Heart left ventricle (tissue), 16 donors: ENCODE data around the gene KRT74. TPM values are rescaled to one million over a fixed set of nuclear protein-coding genes. Genes with fewer than 3 reads are reported as not detected.

Source experiments
- ATAC-seq, 4 donors: fragments of 200-7000 bp; cut with Tn5 transposase; one replicate each; pipeline ENCODE4 v1.9.1; 2020 to 2022; ENCODE audit warnings: moderate library complexity in 4 of 4, mild to moderate bottlenecking in 3 of 4, moderate number of reproducible peaks in 1 of 4
- DNase-seq, 5 donors: peaks; one replicate each; pipeline ENCODE4 v3.0.0-alpha.2; 2020
- H3K27ac ChIP-seq, 12 donors: fragments of 200-600 bp; sonication (generic) in 4 of 12; one replicate each; pipeline versions ENCODE4 v1.5.0 to v1.8.0; 2016 to 2022; ENCODE audit warnings: mild to moderate bottlenecking in 2 of 12
- H3K27me3 ChIP-seq, 9 donors: fragments of 200-600 bp; sonication (generic) in 2 of 9; one replicate each; pipeline versions ENCODE4 v1.5.1 to v1.8.0; 2016 to 2022; ENCODE audit warnings: mild to moderate bottlenecking in 3 of 9
- H3K36me3 ChIP-seq, 9 donors: fragments of 200-600 bp; sonication (generic) in 2 of 9; one replicate each; pipeline versions ENCODE4 v1.5.0 to v1.8.0; 2018 to 2022; ENCODE audit warnings: mild to moderate bottlenecking in 2 of 9
- H3K4me1 ChIP-seq, 12 donors: fragments of 200-600 bp; sonication (generic) in 4 of 12; one replicate each; pipeline versions ENCODE4 v1.5.0 to v1.8.0; 2016 to 2022; ENCODE audit warnings: mild to moderate bottlenecking in 3 of 12
- H3K4me3 ChIP-seq, 12 donors: fragments of 200-600 bp; sonication (generic) in 4 of 12; one replicate each; pipeline versions ENCODE4 v1.5.0 to v1.8.0; 2017 to 2022; ENCODE audit warnings: mild to moderate bottlenecking in 9 of 12, moderate library complexity in 4 of 12
- H3K9me3 ChIP-seq, 12 donors: fragments of 200-600 bp; sonication (generic) in 4 of 12; one replicate each; pipeline versions ENCODE4 v1.5.0 to v1.8.0; 2016 to 2022; ENCODE audit warnings: mild to moderate bottlenecking in 1 of 12
- POLR2A ChIP-seq, 2 donors: fragments of 450-650 bp; IDR thresholded peaks; one replicate each; pipeline ENCODE4 v1.6.1; 2017; ENCODE audit warnings: antibody characterized with exemption in 2 of 2, mild to moderate bottlenecking in 2 of 2, moderate library complexity in 2 of 2
- WGBS, 4 donors: extraction: QIAGEN DNeasy Blood & Tissue Kit in 2 of 4; methylation state at CpG; one replicate each; pipeline versions ENCODE4 v1.1.5 to v1.1.7; 2013 to 2018; 5-methylcytosine and 5-hydroxymethylcytosine counted together
- intact Hi-C, 10 donors: fragments of 100-400 bp; cut with DNase I; formaldehyde crosslinking; loops; one replicate each; pipeline versions ENCODE4 v1.11.1 to v1.14.2; 2022
- polyA plus RNA-seq, 2 donors: library from polyadenylated mRNA; stranded (reverse); fragments of 200-250 nt; gene quantifications; one replicate each; pipeline ENCODE4 v1.2.3, GENCODE V29; 2013
- total RNA-seq, 9 donors: library from RNA; depleted of rRNA in 2 of 9; stranded (reverse); fragments of >200 nt in 2 of 9; fragmentation: NEBNext Ultra II Directional in 3 of 9; extraction: Animal tissue kit (Norgen Biotek cat#: 25700) in 3 of 9; gene quantifications; one replicate each; pipeline versions ENCODE4 v1.1.0 to v1.2.4, GENCODE V29; 2016 to 2023
- TF ChIP-seq, protein P1 (sequence below), 12 donors: fragments of 200-600 bp; sonication (generic) in 4 of 12; IDR thresholded peaks; one replicate each; pipeline versions ENCODE4 v1.5.0 to v1.8.0; 2018 to 2022; ENCODE audit warnings: antibody characterized with exemption in 12 of 12, mild to moderate bottlenecking in 5 of 12
- donor health status: ischemic (EF 13 %, LVEDD 7.1; RV severe dilation, severe dysfunction).
- donor health status: healthy with polysubstance abuse.
- donor health status: DM: no; HTN: yes; CAD: no.
- donor health status: DM: no; HTN: no; CAD: no.
- donor health status: ischemic (EF 25% LVEDD 6.9; RV normal size, moderate dysfunction).
- donor health status: ischemic (EF 25% LVEDD 5.7; RV mildly dilated, moderate dysfunction).
- donor health status: healthy.
- donor health status: DM: yes; HTN: yes; CAD: no.
- donor health status: ischemic (EF 35%, LVEDD 5.7; RV mildly dilated, moderate dysfunction).
- donor health status: nonischemic (EF 11% LVEDD 7.7; RV severe dilation, severe dysfunction).
- donor health status: DM: yes; HTN: yes; CAD: no.
- donor health status: PGD.
- donor health status: ischemic (EF 29% LVEDD 5.4; RV normal size, mild dysfunction).
- donor health status: nonischemic (EF 23%, LVEDD 6.1; RV moderate dilation, normal function).

The KRT74 gene
- total and polyA plus RNA-seq, 11 donors = not detected

DNA sequence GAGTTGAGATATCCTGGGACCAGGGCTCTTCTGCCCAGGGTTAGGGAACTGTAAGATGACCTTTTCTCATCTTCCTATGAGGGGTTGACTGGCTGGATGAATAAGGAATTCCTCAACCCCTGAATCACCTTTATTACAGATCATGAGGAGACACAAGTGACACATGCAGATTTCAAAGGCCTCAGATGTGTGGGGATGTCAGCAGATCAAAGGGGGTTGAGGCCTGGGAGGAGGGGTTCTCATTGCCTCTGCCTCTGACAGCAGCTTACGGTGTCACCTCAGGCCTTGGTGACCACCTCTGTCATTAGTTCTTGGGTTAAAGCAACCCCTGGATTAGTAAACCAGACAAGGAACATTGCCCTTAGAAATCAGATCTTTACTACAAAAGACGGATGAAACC is 29.7 kb upstream of the KRT74 start:
- TF ChIP-seq, protein P1, sequence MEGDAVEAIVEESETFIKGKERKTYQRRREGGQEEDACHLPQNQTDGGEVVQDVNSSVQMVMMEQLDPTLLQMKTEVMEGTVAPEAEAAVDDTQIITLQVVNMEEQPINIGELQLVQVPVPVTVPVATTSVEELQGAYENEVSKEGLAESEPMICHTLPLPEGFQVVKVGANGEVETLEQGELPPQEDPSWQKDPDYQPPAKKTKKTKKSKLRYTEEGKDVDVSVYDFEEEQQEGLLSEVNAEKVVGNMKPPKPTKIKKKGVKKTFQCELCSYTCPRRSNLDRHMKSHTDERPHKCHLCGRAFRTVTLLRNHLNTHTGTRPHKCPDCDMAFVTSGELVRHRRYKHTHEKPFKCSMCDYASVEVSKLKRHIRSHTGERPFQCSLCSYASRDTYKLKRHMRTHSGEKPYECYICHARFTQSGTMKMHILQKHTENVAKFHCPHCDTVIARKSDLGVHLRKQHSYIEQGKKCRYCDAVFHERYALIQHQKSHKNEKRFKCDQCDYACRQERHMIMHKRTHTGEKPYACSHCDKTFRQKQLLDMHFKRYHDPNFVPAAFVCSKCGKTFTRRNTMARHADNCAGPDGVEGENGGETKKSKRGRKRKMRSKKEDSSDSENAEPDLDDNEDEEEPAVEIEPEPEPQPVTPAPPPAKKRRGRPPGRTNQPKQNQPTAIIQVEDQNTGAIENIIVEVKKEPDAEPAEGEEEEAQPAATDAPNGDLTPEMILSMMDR (IDR thresholded peaks at IDR 0.05) = no peak
- TF ChIP-seq POLR2A (IDR thresholded peaks at IDR 0.05) = no peak
- Histone ChIP-seq H3K27ac (no peak overlapping the region), H3K4me3 (no peak overlapping the region), H3K4me1 (no peaks in the 10 kb centered on the region), H3K27me3 (peaks cover 12 to 71% (median 38%) of the 10 kb centered on the region in 9 donors), H3K9me3 (no peaks in the 10 kb centered on the region), H3K36me3 (no peaks in the 10 kb centered on the region)
- DNase-seq (no peak), ATAC-seq (no peak)
- WGBS, 4 donors = 75 to 87% (median 82%) methylated on average over 2 of the region's 2 CpGs
- intact Hi-C loops = no loop called here

DNA sequence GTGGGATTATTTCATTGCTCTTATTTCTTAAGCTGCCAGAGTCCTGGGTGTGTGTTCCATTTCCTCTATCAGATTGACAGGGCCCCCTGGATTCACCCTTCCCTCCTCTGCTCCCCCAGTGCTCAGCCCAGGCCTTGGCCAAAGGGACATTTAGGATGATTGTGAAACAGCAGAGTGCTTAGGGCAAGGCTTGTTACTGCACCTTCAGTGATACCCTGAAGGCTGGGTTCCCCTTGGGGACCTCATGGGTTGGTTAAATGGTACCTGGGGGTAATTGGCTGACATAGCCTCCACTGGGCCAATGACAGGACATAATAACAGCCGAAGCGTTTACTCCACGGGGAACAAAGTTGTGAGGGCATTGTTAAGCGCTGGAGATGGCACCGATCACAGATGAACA is 28.9 kb upstream of the KRT74 start:
- H3K4me1 ChIP-seq = no peaks in the 10 kb centered on the region
- no peak overlapping the region for H3K4me3 ChIP-seq
- DNase-seq (no peak), ATAC-seq (no peak)
- TF ChIP-seq, protein P1 (IDR thresholded peaks at IDR 0.05) = no peak
- no peak for TF ChIP-seq POLR2A (IDR thresholded peaks at IDR 0.05)
- H3K9me3 ChIP-seq = no peaks in the 10 kb centered on the region
- 86 to 97% (median 87%) methylated on average over 5 of the region's 5 CpGs for WGBS, 4 donors
- H3K27ac ChIP-seq = no peak overlapping the region
- no peaks in the 10 kb centered on the region for H3K36me3 ChIP-seq
- intact Hi-C loops = no loop called here
- peaks cover 12 to 66% (median 38%) of the 10 kb centered on the region in 9 donors for H3K27me3 ChIP-seq

DNA sequence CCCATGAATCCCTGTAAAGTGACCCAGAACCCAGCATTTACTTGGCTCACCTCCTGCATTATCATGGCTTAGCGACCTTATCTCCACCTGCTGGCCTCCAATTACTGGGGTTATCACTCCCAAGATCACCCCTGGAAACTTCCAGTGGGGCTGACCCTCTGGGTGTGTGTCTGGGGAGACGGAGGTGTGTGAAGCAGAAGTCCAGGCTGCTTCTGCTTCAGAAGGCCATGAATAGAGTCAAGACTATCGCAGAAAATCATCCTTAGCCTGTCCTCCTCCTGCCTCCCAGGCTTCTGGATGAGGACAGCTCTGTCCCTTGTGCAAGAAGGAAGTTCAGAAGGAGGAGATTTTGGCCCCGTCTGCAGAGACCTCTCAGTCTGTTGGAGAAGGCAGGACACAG is 28.0 kb upstream of the KRT74 start:
- WGBS, 4 donors = 44 to 60% (median 53%) methylated on average over 4 of the region's 4 CpGs
- Histone ChIP-seq H3K36me3 (no peaks in the 10 kb centered on the region), H3K9me3 (no peaks in the 10 kb centered on the region), H3K4me3 (no peak overlapping the region), H3K27ac (no peak overlapping the region), H3K4me1 (no peaks in the 10 kb centered on the region), H3K27me3 (peaks cover 12 to 64% (median 38%) of the 10 kb centered on the region in 9 donors)
- DNase-seq = no peak
- TF ChIP-seq, protein P1 (IDR thresholded peaks at IDR 0.05) = no peak
- no peak for TF ChIP-seq POLR2A (IDR thresholded peaks at IDR 0.05)
- no peak for ATAC-seq
- intact Hi-C loops = no loop called here

DNA sequence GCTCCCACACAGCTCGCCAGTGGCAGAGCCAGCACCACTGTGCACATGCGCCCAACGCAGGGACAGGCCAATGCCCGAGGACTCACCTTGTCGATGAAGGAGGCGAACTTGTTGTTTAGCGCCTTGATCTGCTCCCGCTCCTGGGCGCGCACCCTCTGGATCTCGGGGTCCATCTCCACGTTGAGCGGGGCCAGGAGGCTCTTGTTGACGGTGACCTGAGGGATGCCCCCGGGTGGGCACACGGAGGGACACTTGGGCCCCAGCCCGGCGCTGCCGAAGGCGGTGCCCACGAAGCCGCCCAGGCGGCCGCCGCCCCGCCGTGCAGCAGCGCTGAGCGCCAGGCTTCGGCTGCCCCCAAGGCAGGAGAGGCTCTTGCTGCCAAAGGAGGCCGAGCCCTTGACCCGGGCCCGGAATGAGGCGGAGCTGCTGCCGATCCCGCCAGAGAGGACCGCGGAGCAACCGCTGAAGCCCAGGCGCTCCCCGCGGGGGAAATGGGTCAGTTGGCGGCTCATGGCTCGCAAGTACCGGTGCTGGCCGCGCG is 27.4 kb upstream of the KRT74 start, which contains the start of gene KRT72:
Gene KRT72, minus strand, starts transcription at position 523 of the 541 bp plus-strand sequence. Its CDS starts 11 bp downstream, at position 512.
- Histone ChIP-seq H3K36me3 (no peaks in the 10 kb centered on the region), H3K27ac (no peak within 1 kb of the TSS), H3K27me3 (peaks cover 12 to 68% (median 38%) of the 10 kb centered on the region in 9 donors), H3K9me3 (no peaks in the 10 kb centered on the region), H3K4me1 (no peaks in the 10 kb centered on the region), H3K4me3 (no peak within 1 kb of the TSS)
- 19 to 80% (median 30%) methylated on average over 1 to 48 of the region's 48 CpGs for WGBS, 4 donors
- DNase-seq = no peak
- intact Hi-C loops = no loop called here
- no peak for ATAC-seq
- no peak for TF ChIP-seq POLR2A (IDR thresholded peaks at IDR 0.05)
- TF ChIP-seq, protein P1 (IDR thresholded peaks at IDR 0.05) = no peak
